Measurements from ENCODE around the gene EFCAB9.

Gene EFCAB9

GRCh38 chr5:172172912-172173563 lies 20.9 kb upstream of the EFCAB9 start:
- Histone ChIP-seq H3K4me3 (no peak overlapping the region), H3K9me3 (no peaks in the 10 kb centered on the region), H3K27me3 (ENCODE audit: low read depth) (no peaks in the 10 kb centered on the region), H3K36me3 (replicated peaks) (no peaks in the 10 kb centered on the region), H3K4me1 (peaks cover 9% of the 10 kb centered on the region)
- in situ Hi-C loops (cut with MboI; ENCODE audit: low sequenced_read_pairs) = no loop called here
- DNase-seq (ENCODE audit: low spot score in 2 of 2) = no peak

- no peaks in the 10 kb centered on the region for H3K27me3 ChIP-seq (ENCODE audit: low read depth)
- no peaks in the 10 kb centered on the region for H3K9me3 ChIP-seq
- H3K36me3 ChIP-seq (replicated peaks) = no peaks in the 10 kb centered on the region
- H3K4me3 ChIP-seq = no peak overlapping the region
- peaks cover 9% of the 10 kb centered on the region for H3K4me1 ChIP-seq
- DNase-seq (ENCODE audit: low spot score in 2 of 2) = no peak
- in situ Hi-C loops (cut with MboI; ENCODE audit: low sequenced_read_pairs) = no loop called here
These were observed 20.3 kb upstream of the EFCAB9 start for GRCh38 chr5:172173564-172174153.

- Histone ChIP-seq H3K9me3 (no peaks in the 10 kb centered on the region), H3K4me3 (no peak overlapping the region), H3K36me3 (replicated peaks) (no peaks in the 10 kb centered on the region), H3K27me3 (ENCODE audit: low read depth) (no peaks in the 10 kb centered on the region), H3K4me1 (peaks cover 9% of the 10 kb centered on the region)
- in situ Hi-C loops (cut with MboI; ENCODE audit: low sequenced_read_pairs) = no loop called here
- DNase-seq (ENCODE audit: low spot score in 2 of 2) = no peak
These were observed 18.7 kb upstream of the EFCAB9 start for GRCh38 chr5:172175263-172175719.

DNA sequence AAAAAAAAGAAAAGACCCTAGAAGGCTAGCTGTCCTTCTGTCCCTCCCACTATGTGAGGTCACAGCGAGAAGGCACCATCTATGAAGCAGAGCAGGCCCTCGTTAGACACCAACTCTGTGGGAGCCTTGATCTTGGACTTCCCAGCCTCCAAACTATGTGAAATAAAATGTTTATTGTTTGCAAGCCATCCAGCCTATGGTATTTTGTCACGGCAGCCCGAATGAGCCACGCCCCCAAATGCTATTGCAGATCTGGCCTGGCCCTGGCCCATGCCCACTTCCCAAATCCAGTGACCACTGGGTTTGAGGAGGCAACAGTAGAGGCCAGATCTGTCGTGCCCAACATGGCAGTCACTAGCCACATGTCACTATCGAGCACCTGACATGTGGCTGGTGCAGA lies 16.8 kb upstream of the EFCAB9 start:
- Histone ChIP-seq H3K4me1 (no peaks in the 10 kb centered on the region), H3K4me3 (no peak overlapping the region), H3K27me3 (ENCODE audit: low read depth) (no peaks in the 10 kb centered on the region), H3K36me3 (replicated peaks) (no peaks in the 10 kb centered on the region), H3K9me3 (no peaks in the 10 kb centered on the region)
- in situ Hi-C loops (cut with MboI; ENCODE audit: low sequenced_read_pairs) = no loop called here
- DNase-seq (ENCODE audit: low spot score in 2 of 2) = no peak

DNA sequence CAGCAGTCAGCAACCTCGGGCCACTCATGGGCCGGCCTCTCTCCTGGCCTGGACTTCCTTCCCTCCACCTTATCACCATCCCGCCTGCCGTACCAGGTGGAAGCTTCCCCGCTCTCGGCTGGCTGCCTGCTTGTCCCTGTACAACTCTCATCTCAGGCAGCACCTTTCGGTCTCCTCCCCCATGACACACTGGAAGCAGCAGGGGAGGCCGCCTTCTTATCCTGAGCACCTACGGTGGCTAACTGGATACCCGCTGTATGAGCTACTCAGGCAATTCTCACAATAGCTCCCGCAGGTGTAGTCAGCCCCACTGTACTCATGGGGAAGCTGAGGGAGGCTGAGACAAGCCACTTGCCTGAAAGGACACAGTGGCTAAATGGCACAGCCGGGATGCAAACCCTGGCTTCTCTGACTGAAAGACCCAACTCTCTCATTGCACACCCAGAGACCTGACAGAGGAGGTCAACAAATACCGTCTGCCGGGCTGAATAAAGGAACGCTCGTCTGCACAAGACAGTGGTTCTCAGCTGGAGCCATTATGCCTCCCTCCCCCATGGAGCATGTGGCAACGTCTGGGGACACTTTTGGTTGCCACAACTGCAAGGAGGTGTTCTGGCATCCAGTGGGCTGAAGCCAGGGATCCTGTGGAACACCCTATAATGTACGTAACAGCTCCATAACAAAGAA lies 15.5 kb upstream of the EFCAB9 start:
- in situ Hi-C loops (cut with MboI; ENCODE audit: low sequenced_read_pairs) = no loop called here
- H3K4me1 ChIP-seq = no peaks in the 10 kb centered on the region
- H3K9me3 ChIP-seq = no peaks in the 10 kb centered on the region
- no peaks in the 10 kb centered on the region for H3K27me3 ChIP-seq (ENCODE audit: low read depth)
- no peak overlapping the region for H3K4me3 ChIP-seq
- no peaks in the 10 kb centered on the region for H3K36me3 ChIP-seq (replicated peaks)
- no peak for DNase-seq (ENCODE audit: low spot score in 2 of 2)

GRCh38 chr5:172178991-172179989 lies 14.7 kb upstream of the EFCAB9 start:
- in situ Hi-C loops (cut with MboI; ENCODE audit: low sequenced_read_pairs) = no loop called here
- no peak overlapping the region for H3K4me3 ChIP-seq
- no peaks in the 10 kb centered on the region for H3K9me3 ChIP-seq
- H3K4me1 ChIP-seq = no peaks in the 10 kb centered on the region
- DNase-seq (ENCODE audit: low spot score in 2 of 2) = no peak
- H3K27me3 ChIP-seq (ENCODE audit: low read depth) = no peaks in the 10 kb centered on the region
- H3K36me3 ChIP-seq (replicated peaks) = no peaks in the 10 kb centered on the region

- no peaks in the 10 kb centered on the region for H3K36me3 ChIP-seq (replicated peaks)
- no peak overlapping the region for H3K4me3 ChIP-seq
- no peaks in the 10 kb centered on the region for H3K27me3 ChIP-seq (ENCODE audit: low read depth)
- no peaks in the 10 kb centered on the region for H3K4me1 ChIP-seq
- DNase-seq (ENCODE audit: low spot score in 2 of 2) = no peak
- H3K9me3 ChIP-seq = no peaks in the 10 kb centered on the region
- in situ Hi-C loops (cut with MboI; ENCODE audit: low sequenced_read_pairs) = no loop called here
These were observed 13.0 kb upstream of the EFCAB9 start for GRCh38 chr5:172180936-172181335.

- H3K36me3 ChIP-seq (replicated peaks) = no peaks in the 10 kb centered on the region
- DNase-seq (ENCODE audit: low spot score in 2 of 2) = no peak
- in situ Hi-C loops (cut with MboI; ENCODE audit: low sequenced_read_pairs) = no loop called here
- H3K27me3 ChIP-seq (ENCODE audit: low read depth) = no peaks in the 10 kb centered on the region
- no peak overlapping the region for H3K4me3 ChIP-seq
- no peaks in the 10 kb centered on the region for H3K9me3 ChIP-seq
- peaks cover 4% of the 10 kb centered on the region for H3K4me1 ChIP-seq
These were observed 11.7 kb upstream of the EFCAB9 start for GRCh38 chr5:172182291-172182690.

GRCh38 chr5:172183881-172184280 lies 10.1 kb upstream of the EFCAB9 start:
- Histone ChIP-seq H3K4me1 (peaks cover 4% of the 10 kb centered on the region), H3K36me3 (replicated peaks) (no peaks in the 10 kb centered on the region), H3K27me3 (ENCODE audit: low read depth) (no peaks in the 10 kb centered on the region), H3K4me3 (no peak overlapping the region), H3K9me3 (no peaks in the 10 kb centered on the region)
- in situ Hi-C loops (cut with MboI; ENCODE audit: low sequenced_read_pairs) = no loop called here
- no peak for DNase-seq (ENCODE audit: low spot score in 2 of 2)

GRCh38 chr5:172185096-172185461 lies 8.9 kb upstream of the EFCAB9 start:
- Histone ChIP-seq H3K9me3 (no peaks in the 10 kb centered on the region), H3K27me3 (ENCODE audit: low read depth) (no peaks in the 10 kb centered on the region), H3K36me3 (replicated peaks) (no peaks in the 10 kb centered on the region), H3K4me1 (peaks cover 12% of the 10 kb centered on the region), H3K4me3 (no peak overlapping the region)
- DNase-seq (ENCODE audit: low spot score in 2 of 2) = no peak
- in situ Hi-C loops (cut with MboI; ENCODE audit: low sequenced_read_pairs) = loop anchor here (5.0 kb wide), 1 partner anchor 73 kb away; no protein-coding TSS in a partner anchor

- H3K4me1 ChIP-seq = peaks cover 14% of the 10 kb centered on the region
- H3K36me3 ChIP-seq (replicated peaks) = no peaks in the 10 kb centered on the region
- in situ Hi-C loops (cut with MboI; ENCODE audit: low sequenced_read_pairs) = loop anchor here (5.0 kb wide), 1 partner anchor 74 kb away; no protein-coding TSS in a partner anchor
- no peak for DNase-seq (ENCODE audit: low spot score in 2 of 2)
- no peaks in the 10 kb centered on the region for H3K9me3 ChIP-seq
- no peaks in the 10 kb centered on the region for H3K27me3 ChIP-seq (ENCODE audit: low read depth)
- no peak overlapping the region for H3K4me3 ChIP-seq
These were observed 7.8 kb upstream of the EFCAB9 start for GRCh38 chr5:172186114-172186695.

DNA sequence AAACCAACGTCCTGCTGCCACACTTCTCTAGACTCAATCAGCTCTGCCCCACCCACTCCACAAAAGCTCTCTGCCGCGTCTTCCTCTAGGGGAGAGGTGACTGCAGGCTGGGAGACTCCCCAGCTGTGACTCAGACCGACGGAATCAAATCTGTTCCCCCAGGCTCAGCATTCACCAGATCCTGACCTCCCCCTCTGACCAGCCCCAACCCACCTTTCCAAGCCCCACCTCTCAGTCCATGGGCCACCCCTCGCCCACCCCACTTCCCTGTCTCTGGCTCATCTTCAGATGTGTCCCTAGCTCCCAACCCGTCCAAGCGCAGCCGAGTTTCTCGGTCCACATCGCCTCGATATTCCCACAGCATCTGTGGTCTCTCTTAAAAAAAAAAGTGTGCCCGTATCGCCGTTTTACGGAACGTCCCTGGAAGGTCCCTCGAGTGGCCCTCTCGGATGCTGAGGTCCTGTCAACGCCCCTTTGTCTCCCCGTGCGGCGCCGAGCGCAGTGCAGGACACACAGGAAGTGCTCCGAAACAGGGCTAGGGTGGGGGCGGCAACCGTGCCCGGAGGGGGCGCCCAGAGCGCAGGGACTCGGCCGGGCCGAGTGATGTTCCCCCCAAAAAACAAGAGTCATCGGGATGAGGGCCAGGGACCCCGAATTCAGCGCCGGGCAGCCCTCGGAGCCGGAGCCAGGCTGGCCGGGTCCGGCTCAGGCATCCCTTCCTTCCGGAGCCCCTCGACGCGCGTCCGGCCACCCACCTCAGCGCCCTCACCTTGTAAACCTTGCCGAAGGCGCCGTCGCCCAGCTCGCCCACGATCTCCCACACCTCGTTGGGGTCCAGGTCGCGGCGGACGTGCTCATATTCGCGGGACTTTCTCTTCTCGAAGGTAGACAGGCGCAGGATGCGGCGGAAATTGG lies 6.6 kb upstream of the EFCAB9 start:
- peaks cover 14% of the 10 kb centered on the region for H3K4me1 ChIP-seq
- no peaks in the 10 kb centered on the region for H3K36me3 ChIP-seq (replicated peaks)
- in situ Hi-C loops (cut with MboI; ENCODE audit: low sequenced_read_pairs) = loop anchor here (5.0 kb wide), 1 partner anchor 75 kb away; no protein-coding TSS in a partner anchor
- no peaks in the 10 kb centered on the region for H3K9me3 ChIP-seq
- no peaks in the 10 kb centered on the region for H3K27me3 ChIP-seq (ENCODE audit: low read depth)
- peak; percentile 28 to 70 for DNase-seq (ENCODE audit: low spot score in 2 of 2)
- H3K4me3 ChIP-seq = peak overlapping the region; percentile 90

All from HAP-1 (cell line).